Activated CD4-positive, alpha-beta T cell treated with anti-CD3 and anti-CD28 coated beads, Interleukin-2, amount 50 U/mL, for 16 hours (primary cell): ENCODE data around the gene CHRM3.
A peak's percentile ranks its signal among the peaks of the same experiment; 100 is the strongest.
"Not testable (repeated sequence)": the region's sequence is repeated elsewhere in the genome, so short reads cannot be mapped to it uniquely, and the experiment has no call there.

Experiments used
- DNase-seq: peaks from one replicate; pipeline ENCODE4 v3.0.0-alpha.2; 2020

The CHRM3 gene

DNA sequence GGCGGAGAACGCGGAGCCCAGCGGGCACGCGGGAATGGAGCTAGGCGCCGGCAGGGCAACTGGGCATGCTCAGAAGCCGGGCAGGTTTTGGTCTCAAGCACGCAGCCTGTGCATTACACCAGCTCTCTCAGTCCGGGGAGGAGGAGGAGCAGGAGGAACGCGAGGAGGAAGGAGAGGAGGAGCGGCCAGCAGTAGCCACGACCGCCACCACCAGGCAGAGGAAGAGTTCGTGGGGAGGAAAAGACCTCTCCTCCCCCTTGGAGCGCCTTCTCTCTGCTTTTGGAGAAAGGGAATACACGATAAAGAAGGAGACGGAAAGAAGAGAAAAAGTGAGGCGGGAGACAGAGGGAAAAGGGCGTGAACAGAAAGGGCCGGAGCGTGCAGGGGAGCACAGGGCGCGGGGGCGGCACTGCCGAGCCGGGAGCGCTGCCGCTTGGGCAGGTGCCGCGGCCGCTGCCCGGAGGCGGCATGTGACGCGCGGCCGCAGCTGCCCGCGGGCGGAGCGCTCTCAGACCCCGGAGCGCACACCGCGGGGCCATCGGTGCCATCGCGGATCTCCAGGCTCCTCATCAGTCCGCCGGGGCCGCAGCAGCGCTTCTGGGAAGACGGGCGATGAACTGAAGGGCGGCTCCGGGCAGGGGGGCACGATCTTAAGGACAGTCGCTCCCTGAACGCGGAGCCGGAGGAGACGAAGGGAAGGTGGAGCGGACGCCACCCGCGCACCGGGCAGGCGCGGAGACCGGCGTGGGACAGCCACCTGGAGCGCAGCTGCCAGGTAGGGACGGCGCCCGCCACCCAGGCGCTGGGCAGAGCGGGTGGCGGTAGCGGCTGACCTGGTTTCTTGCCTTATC is at the start of gene CHRM3:
CHRM3 (plus strand) TSS at position 116 of the 851 bp plus-strand sequence. CDS start 520,884 bp downstream, outside the sequence.
- DNase-seq: peak; percentile 33

DNA sequence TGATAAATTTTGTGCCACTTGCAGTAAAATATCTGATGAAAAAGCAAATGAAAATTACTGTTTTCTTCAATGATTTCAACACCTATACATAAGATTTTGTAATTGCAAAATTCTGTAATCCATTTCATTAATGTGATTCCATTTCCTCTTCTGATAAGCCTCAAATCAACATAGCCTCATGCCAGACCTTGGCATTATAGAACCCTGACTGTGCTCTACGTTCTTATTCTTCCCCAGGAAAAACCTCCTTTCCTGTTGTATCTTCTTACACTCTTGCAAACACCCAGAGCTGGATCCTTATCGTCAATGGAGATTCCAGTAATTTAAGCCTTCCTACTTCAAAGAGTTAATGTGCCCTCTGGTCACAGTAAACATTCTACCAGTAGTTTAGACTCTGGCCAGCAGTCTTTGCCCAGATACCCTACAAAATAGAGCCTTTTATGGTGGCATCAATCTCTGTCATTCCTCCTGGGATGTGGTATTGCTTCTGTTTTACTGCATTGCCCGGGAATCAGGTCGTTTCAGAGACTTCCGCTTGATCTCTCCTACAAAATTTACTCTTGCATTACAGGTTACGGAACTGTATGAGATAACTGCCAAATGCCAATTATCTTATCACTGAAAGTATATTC is 48.5 kb upstream of the CHRM3 start:
- no peak for DNase-seq

DNA sequence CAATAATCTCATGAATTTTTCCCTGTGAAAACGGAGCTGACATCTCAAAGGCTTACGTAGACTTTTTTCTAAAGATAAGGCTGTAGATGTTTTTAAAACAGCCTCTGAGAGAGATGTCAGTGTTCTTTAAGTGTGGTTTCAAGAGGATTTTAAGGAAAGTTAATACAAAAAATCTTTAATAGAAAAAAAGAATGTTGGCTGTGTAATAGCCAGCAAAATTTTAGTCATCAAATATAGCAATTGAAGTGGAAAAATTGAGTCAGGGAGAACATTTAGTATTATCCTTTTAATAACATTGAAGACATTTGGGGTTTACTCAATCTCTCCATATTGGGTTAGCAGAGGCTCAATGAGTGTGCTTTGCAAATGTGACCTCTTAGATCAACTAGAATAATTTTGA is 38.6 kb upstream of the CHRM3 start:
- no peak for DNase-seq

DNA sequence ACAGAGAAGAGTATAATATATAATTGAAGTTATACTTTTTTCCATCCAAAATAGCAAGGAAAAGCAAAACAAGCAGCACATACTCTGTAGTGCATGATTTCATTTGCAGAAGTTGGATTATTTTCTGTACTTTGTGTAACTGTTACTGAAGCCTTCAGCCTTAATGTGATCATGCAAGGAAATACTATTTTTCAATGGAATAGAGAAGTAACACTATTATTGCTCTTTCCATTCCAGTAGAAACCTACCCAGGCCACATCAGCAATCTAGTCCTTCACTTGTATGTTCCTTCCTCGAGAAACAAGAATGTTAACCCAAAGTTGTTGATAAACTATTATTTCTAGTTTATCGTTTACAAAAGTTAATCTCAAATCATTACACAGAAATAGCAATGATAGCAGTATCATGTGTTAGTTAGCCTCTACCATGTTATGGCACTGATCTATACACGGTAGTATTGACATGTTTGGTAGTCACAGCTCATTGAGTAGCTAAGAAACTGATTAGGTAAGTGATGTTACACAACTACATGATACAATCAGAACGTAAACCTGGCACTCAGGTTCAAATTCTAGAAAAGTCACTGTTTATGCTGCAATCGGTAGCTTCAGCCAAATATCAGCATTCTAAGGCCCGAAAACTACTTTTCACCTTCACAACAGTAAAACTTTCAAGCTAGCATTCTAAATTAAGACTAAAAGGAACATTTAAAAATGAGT is 37.6 kb upstream of the CHRM3 start:
- DNase-seq: no peak

DNA sequence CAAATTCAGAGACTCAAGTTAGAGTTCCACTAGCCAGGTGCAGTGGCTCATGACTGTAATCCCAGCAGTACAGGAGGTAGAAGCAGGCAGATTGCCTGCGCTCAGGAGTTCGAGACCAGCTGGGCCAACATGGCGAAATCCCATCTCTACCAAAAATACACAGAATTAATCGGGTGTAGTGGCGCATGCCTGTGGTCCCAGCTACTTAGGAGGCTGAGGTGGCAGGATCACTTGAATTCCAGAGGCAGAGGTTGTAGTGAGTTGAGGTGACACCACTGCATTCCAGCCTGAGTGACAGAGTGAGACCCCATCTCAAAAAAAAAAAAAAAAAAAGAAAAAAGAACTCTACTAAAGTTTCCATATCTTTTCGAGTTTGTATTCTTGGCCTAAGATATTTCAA is 36.7 kb upstream of the CHRM3 start:
- no peak for DNase-seq

DNA sequence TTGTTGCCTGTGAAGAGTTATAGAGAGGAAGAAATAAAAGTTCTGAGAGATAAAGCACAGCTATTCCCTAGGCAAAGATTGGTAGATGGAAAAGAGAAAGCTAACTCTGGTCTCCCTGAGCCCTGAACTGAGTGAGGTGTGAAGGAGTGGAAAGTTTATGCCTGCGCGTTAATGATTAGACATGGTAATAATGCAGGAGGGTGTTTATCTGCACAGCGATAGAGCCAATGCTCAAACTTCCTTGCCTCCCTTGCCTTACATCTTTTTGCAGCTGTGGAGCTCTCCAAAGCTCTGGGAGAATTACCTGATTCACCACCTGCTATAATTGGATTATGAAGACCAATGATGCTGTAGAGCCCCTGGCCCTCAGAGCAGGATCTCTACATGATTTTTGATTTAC is 32.8 kb upstream of the CHRM3 start:
- DNase-seq: no peak

DNA sequence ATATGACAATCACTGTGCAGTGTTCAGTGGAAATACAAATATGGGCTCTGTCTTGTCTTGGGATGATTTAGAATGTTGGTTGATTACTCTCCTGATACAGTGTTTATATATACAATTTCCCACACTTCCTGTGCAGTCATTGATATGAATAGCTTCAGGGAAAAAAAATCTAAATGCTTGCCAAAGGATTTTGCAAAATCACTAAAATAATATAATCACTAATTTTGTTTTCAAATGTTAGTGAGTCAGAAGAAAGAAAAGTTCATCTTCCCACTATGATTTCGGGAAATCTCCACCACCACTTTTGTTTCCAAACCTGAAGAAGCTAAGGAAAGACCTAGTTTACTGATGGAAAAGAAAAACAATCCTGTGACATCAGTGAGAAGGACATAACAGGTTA is 32.1 kb upstream of the CHRM3 start:
- DNase-seq: no peak

DNA sequence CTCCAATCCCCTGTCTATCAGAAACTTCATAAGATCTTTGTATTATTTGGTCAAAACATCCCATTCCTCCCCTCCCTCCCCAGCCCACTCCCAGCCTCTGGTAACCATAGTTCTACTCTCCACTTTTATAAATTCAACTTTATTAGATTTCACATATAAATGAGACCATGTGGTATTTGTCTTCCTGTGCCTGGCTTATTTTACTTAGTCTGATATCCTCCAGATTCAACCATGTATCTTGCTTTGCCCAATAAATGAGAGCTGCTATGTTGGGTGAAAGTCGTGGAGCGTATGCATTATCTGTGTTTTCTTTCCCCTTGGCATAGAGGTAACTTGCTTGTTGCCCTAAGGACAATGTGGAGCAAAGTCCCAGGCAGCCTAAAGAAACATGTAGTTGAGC is 28.5 kb upstream of the CHRM3 start:
- no peak for DNase-seq

DNA sequence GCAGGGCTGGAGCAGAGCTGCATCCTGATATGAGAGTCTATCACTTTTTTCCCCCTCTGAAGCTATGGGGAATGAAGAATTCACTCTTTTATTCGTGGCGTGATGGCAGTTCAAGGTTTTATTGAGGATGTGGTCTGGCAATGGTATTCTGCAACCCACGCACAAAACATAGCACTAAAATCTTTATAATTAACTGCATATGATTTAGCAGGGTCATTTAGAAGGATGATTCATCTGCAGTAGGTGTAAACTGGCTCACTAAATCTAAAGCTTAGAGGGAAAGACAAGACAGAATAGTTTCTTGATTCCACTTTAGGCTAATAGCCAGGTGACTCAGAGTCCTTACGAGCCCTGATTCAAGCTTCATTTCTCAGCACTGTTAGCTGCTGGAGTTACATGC is 25.0 kb upstream of the CHRM3 start:
- no peak for DNase-seq

DNA sequence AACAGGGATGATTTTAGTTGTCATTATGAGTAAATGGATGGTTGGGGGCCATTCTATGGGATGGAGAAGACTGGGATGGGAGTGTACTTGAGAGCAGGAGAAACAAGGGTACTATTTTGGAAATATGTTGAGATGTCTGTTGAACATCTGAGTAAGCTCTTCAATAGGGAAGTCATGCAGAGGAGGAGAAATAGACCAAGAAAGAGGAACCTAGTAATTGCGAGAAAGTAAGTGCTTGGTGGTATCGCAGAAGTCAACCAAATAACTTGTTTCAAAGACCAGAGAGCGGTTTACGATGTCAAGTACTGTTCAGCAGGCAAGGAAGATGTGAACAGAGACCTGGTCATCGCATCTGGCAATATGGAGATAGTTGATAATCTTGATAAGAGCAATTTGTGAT is 22.4 kb upstream of the CHRM3 start:
- DNase-seq: no peak

DNA sequence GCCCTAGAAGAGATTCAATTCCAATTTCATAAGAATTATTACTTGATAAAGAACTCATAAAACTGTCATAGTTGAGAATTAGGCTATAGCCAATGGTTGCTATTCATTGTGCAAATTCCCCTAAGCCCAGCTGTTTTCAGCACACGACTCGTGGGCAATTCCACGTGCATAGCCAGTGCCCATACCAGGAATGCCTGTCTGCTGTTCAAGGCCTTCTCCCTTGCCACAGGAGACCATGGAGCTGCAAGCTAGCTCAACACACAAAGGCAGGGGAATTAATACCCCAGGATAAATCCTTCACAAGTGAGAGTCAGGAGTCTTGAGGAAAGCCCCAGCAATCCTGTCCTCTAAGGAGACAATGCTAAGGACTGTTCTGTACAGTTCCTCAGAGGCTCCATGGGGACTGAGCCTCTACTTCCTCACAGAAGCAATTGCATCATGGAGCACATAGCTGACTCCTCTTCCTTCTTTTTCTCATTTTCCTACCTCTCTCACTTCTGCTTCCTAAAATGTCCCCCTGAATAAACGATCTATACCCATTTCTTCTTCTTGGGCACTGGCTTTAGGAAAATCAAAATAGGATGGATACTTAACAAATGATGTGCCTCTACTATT is 19.1 kb upstream of the CHRM3 start:
- DNase-seq: no peak

DNA sequence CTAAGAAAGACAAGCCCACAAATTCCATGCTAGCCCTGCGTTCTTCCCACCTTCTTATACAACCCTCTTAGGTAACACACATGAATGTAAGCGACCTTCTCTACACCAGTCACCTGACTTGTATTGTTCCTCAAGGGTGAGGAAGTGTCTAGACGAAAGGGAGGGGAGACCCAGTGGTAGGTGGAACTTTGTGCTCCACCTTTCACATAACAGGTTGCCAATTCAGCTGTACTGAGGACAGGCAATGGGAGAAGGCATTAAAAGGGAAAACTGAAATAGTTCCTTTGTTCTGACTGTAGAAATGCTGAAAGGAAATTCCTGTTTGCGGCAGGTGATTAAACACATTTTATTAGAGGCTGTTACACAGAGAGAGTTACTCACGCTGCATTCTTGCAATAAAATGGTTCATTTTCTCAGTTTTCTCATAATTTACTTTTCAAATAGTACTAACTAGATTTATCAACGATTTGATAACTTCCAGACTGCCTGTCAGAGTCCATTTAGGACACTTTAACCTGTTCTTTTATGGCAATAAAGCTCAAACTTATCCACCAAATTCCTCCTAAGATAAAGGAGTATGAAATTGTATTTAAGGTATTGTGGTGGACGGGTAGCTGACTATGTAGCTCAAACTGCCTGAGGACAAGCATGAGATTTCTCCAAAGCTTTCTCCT is 17.8 kb upstream of the CHRM3 start:
- DNase-seq: no peak

DNA sequence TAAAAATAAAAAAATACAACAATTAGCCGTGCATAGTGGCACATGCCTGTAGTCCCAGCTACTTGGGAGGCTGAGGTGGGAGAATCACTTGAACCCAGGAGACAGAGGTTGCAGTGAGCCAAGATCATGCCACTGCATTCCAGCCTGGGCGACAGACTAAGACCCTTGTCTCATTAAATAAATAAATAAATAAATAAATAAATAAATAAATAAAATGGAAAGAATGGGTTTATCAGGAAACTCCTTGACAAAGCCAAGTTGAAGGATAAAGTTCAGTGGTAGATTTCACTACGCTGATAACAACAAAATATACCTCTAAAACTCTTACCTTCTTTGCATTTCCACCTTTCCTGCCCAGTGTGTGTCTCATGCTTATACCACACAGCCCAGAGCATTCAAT is 15.5 kb upstream of the CHRM3 start:
- not testable (repeated sequence) for DNase-seq

DNA sequence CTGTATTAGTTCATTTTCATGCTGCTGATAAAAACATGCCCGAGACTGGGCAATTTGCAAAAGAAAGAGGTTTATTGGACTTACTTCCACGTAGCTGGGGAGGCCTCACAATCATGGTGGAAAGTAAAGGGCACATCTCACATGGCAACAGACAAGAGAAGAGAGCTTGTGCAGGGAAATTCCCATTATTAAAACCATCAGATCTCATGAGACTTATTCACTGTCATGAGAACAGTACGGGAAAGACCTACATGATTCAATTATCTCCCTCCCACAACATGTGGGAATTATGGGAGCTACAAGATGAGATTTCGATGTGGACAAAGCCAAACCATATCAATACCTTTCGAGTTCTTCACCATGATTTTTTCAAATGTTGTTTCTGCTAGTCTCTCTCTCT is 3.7 kb upstream of the CHRM3 start:
- DNase-seq: no peak

DNA sequence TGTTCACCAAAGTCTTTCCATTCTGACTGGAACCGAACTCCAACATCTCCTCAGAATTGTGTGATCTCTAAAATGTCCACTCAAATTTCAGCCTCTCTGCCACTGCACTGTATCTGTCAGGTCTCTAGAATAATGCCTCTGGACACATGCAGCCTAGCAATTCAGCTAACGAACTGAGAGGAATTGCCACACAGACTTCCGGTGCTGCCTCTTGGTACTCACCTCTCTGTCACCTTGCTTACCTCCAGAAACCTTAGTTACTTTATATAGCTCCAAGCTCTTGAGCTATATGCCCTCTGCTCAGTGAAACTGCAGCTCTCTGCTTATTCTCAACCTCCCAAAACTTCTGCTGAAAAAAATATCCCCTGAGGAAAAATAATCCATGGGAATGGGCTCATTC is 2.7 kb upstream of the CHRM3 start:
- no peak for DNase-seq

DNA sequence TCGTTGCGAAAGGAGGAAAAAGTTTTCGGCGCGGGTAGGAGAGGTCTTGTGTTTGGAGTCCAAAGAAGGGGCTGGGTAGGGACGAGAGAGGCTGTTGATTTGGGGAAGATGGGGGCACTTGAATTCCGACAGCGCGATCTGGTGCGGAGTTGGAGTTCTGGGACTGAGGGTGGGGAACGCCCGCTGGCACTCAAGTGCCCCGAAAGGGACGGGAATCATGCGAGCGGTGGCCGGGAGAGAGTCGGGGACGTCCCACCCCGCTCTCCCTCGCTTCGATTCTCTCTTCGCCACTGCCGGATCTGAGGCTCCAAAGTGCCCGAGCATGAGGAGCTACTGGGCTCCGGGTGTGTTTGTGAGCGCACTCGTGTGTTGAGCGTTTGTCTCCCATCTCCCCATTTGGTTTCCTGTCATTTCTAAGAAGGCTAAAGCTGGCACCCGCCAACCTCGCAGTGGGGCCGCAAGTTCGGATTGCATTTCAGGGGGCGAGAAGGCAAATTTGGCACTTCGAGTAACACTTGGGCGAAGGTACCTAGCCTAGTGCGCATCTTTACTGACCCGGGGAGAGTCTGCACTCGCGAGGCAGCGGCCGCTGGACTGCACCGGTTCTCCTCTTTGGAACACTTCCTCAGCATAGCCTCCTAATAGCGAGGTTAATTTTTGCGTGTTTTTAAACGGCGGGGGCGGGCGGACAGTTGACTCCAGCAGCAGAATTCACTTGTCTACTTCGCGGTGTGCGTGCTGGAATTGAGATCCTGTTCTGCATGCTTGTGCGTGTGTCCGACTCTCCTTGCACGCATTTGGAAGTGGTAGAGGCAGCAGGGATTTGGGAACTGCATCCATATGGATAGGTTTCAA is 1.2 kb downstream of the CHRM3 start:
- DNase-seq: no peak

DNA sequence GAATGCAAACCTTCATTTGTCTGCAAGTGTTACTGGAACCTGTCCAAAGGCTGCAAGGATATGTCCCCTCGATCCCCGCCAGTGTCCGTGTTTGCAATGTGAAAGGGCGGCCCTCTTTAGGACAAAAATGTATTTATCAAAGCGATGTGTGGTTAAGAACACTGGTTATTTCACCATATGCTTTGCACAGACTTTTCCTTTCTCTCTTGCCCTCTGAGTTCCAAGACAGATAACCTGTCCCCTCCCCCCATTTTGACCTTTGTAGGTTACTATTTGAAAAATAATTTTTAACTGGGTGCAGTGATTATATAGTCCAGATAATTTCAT is 1.8 kb downstream of the CHRM3 start:
- no peak for DNase-seq

DNA sequence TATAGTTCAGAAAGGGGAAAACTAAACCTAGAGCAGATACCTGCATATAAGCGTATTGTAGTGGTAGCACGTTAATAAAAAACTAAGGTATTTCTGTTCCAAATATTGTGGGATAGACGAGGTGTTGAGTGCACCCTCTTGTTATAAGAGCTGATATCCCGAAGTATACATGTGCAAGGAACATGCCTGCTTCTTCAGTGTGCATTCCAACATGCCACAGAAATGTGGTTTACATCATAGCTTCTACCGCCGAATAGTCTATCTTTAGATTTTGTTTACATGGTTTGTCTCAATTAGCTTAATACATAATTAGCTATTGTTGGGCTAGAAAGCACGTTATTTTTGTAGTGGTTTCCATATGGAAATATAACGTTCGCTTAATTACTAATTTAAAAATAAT is 2.2 kb downstream of the CHRM3 start:
- DNase-seq: no peak

DNA sequence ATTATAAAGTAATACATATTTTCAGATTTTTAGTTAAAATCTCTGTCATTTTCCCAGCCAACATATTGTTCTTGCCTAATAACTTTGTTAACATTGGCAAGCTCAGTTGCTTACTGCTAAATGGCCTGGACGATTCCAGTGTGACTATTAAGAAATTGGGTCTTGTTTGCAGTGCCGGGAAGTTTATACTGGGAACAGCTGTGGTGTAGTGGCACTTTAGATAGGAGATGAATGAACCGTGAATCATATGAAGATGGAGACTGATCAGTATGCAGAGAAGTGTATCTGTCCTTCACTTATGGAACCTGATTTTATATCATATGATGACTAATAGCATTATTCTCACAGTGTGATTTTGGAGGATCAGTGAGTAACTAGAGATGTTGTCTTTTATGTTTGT is 3.3 kb downstream of the CHRM3 start:
- DNase-seq: no peak

DNA sequence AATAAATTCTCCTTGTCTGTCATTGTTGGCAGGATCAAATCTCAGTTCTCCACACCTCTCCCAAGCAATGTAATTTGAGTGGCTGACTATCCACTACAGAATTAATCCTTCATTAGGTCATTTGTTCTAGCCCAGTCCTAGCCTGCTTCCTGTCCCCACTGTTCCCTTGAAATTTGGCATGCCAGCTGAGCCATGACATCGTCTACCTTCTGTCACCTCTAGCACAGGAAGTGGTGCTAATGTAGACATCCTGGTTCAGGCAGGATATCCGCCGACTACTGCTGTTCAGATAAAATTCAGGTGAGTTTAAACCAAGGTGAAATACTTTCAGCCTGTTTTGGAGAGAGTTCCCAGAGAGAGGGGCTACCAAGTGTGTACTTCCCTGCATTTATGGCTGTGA is 5.9 kb downstream of the CHRM3 start:
- DNase-seq: no peak

DNA sequence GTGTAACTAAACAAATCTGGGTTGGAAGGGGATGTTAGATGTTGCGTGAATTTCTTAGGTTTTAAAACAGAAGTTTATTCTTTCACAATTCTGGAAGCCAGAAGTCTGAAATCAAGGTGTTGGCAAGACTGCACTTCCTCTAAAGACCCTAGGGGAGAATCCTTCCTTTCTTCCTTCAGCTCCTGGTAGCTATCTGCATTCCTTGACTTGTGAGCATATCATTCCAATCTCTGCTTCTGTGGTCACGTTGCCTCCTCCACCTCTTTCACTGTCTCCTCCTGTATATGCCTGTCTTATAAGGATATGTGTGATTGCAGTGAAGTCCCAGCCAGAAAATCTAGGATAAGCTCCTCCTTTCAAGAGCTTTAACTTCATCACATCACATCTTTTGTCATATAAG is 7.7 kb downstream of the CHRM3 start:
- DNase-seq: no peak

DNA sequence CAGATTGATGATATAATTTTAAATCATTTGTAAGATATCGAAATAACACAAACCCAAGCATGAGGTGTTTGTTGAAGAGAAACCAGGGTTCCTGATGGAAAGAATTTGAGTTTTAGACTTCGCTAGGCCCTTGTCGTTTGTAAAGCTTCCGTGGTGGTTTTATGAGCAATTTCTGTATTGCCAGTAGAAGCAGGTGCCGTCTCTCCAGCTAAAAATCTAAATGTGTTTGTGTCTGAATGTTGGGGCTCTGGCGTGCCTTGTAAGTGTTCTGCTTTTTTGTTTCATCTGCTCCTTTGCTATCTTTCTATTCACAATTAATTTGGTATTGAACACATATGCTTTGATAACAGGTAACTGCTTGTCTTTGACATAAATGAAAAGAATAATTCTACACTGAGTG is 27.5 kb downstream of the CHRM3 start:
- DNase-seq: no peak
